HEK293 (cell line): ENCODE measurements around the gene KCNK7.

Experiments
- ZNF121 ChIP-seq: fragments of 450-650 bp; formaldehyde crosslinking; IDR thresholded peaks from 2 replicates; pipeline ENCODE4 v1.5.1; 2016; ENCODE audit warnings: missing biosample characterization, missing genetic modification characterization
- ZNF423 ChIP-seq: fragments of 450-650 bp; formaldehyde crosslinking; IDR thresholded peaks from 2 replicates; pipeline ENCODE4 v1.5.1; 2016; ENCODE audit warnings: missing biosample characterization, missing genetic modification characterization
- ZNF560 ChIP-seq: fragments of 450-650 bp; formaldehyde crosslinking; IDR thresholded peaks from 2 replicates; pipeline ENCODE4 v1.5.1; 2017; ENCODE audit warnings: missing biosample characterization, missing genetic modification characterization, borderline replicate concordance
- TF ChIP-seq, protein P1 (sequence below): fragments of 450-650 bp; formaldehyde crosslinking; IDR thresholded peaks from 2 replicates; pipeline ENCODE4 v1.5.1; 2016; ENCODE audit warnings: missing biosample characterization, missing genetic modification characterization
- TF ChIP-seq, protein P2 (sequence below): fragments of 450-650 bp; formaldehyde crosslinking; optimal IDR thresholded peaks from 2 replicates; pipeline ENCODE3; 2016; ENCODE audit warnings: missing biosample characterization, mild to moderate bottlenecking, missing genetic modification characterization
- TF ChIP-seq, protein P3 (sequence below): fragments of 450-650 bp; formaldehyde crosslinking; IDR thresholded peaks from 2 replicates; pipeline ENCODE4 v1.5.1; 2016; ENCODE audit warnings: missing biosample characterization, missing genetic modification characterization
- TF ChIP-seq, protein P4 (sequence below): fragments of 450-650 bp; formaldehyde crosslinking; IDR thresholded peaks from 2 replicates; pipeline ENCODE4 v1.5.1; 2016; ENCODE audit warnings: missing biosample characterization, missing genetic modification characterization
- TF ChIP-seq, protein P5 (sequence below): fragments of 450-650 bp; formaldehyde crosslinking; IDR thresholded peaks from 2 replicates; pipeline ENCODE4 v1.5.1; 2016; ENCODE audit warnings: missing biosample characterization, missing genetic modification characterization

DNA sequence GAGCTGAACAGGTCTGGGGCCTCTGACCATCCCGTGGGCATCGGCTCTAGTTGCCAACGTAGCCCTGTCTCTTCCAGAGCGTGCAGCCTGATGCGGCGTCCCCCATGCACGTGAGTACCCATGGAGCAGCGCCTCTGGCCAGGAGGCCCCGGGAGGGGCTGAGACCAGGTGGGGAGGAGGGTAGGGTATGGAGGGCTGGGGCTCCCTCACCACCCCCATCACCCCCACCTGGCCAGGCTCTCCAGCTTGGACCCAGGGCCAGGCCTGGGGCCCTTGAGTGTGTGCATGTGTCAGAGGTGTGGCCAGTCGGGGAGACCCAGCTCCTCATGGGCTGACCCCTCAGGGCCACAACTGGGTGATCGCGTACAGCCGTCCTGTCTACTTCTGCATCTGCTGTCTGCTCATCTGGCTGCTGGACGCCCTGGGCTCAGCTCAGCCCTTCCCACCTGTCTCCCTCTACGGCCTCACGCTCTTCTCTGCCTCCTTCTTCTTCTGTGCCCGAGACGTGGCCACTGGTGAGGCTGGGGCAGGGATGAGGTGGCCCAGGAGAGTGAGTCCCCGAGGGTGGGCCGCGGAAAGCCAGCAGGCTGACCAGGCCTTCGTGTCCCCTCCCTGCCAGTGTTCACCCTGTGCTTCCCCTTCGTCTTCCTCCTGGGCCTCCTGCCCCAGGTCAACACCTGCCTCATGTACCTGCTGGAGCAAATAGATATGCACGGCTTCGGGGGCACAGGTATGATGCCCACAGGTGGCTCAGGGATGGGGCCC lies 28.4 kb upstream of the KCNK7 start:
- TF ChIP-seq ZNF560 (no peak), ZNF121 (no peak), ZNF423 (tag by site-specific recombination) (no peak)
- TF ChIP-seq, protein P1, sequence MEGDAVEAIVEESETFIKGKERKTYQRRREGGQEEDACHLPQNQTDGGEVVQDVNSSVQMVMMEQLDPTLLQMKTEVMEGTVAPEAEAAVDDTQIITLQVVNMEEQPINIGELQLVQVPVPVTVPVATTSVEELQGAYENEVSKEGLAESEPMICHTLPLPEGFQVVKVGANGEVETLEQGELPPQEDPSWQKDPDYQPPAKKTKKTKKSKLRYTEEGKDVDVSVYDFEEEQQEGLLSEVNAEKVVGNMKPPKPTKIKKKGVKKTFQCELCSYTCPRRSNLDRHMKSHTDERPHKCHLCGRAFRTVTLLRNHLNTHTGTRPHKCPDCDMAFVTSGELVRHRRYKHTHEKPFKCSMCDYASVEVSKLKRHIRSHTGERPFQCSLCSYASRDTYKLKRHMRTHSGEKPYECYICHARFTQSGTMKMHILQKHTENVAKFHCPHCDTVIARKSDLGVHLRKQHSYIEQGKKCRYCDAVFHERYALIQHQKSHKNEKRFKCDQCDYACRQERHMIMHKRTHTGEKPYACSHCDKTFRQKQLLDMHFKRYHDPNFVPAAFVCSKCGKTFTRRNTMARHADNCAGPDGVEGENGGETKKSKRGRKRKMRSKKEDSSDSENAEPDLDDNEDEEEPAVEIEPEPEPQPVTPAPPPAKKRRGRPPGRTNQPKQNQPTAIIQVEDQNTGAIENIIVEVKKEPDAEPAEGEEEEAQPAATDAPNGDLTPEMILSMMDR (tag by site-specific recombination) = no peak
- TF ChIP-seq, protein P2, sequence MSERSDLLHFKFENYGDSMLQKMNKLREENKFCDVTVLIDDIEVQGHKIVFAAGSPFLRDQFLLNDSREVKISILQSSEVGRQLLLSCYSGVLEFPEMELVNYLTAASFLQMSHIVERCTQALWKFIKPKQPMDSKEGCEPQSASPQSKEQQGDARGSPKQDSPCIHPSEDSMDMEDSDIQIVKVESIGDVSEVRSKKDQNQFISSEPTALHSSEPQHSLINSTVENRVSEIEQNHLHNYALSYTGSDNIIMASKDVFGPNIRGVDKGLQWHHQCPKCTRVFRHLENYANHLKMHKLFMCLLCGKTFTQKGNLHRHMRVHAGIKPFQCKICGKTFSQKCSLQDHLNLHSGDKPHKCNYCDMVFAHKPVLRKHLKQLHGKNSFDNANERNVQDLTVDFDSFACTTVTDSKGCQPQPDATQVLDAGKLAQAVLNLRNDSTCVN (tag by site-specific recombination) = no peak
- TF ChIP-seq, protein P3, sequence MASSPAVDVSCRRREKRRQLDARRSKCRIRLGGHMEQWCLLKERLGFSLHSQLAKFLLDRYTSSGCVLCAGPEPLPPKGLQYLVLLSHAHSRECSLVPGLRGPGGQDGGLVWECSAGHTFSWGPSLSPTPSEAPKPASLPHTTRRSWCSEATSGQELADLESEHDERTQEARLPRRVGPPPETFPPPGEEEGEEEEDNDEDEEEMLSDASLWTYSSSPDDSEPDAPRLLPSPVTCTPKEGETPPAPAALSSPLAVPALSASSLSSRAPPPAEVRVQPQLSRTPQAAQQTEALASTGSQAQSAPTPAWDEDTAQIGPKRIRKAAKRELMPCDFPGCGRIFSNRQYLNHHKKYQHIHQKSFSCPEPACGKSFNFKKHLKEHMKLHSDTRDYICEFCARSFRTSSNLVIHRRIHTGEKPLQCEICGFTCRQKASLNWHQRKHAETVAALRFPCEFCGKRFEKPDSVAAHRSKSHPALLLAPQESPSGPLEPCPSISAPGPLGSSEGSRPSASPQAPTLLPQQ (tag by site-specific recombination) = no peak
- TF ChIP-seq, protein P4, sequence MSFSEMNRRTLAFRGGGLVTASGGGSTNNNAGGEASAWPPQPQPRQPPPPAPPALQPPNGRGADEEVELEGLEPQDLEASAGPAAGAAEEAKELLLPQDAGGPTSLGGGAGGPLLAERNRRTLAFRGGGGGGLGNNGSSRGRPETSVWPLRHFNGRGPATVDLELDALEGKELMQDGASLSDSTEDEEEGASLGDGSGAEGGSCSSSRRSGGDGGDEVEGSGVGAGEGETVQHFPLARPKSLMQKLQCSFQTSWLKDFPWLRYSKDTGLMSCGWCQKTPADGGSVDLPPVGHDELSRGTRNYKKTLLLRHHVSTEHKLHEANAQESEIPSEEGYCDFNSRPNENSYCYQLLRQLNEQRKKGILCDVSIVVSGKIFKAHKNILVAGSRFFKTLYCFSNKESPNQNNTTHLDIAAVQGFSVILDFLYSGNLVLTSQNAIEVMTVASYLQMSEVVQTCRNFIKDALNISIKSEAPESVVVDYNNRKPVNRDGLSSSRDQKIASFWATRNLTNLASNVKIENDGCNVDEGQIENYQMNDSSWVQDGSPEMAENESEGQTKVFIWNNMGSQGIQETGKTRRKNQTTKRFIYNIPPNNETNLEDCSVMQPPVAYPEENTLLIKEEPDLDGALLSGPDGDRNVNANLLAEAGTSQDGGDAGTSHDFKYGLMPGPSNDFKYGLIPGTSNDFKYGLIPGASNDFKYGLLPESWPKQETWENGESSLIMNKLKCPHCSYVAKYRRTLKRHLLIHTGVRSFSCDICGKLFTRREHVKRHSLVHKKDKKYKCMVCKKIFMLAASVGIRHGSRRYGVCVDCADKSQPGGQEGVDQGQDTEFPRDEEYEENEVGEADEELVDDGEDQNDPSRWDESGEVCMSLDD (tag by site-specific recombination) = no peak
- TF ChIP-seq, protein P5, sequence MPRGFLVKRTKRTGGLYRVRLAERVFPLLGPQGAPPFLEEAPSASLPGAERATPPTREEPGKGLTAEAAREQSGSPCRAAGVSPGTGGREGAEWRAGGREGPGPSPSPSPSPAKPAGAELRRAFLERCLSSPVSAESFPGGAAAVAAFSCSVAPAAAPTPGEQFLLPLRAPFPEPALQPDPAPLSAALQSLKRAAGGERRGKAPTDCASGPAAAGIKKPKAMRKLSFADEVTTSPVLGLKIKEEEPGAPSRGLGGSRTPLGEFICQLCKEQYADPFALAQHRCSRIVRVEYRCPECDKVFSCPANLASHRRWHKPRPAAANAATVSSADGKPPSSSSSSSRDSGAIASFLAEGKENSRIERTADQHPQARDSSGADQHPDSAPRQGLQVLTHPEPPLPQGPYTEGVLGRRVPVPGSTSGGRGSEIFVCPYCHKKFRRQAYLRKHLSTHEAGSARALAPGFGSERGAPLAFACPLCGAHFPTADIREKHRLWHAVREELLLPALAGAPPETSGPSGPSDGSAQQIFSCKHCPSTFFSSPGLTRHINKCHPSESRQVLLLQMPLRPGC = no peak
